Endothelial cell of hepatic sinusoid (primary cell): ENCODE data around the gene ASH1L.
"Not testable (repeated sequence)": the region's sequence is repeated elsewhere in the genome, so short reads cannot be mapped to it uniquely, and the experiment has no call there.

Source experiments
- in situ Hi-C: cut with HindIII; loops from 2 replicates; pipeline ENCODE4 v1.10.0; 2017; ENCODE audit warnings: low sequenced_read_pairs

The ASH1L gene

GRCh38 chr1:155318082-155318481 lies 244.5 kb downstream of the ASH1L start:
- in situ Hi-C loops = loop anchor here (10.0 kb wide), 1 partner anchor 337 kb away; no protein-coding TSS in a partner anchor

DNA sequence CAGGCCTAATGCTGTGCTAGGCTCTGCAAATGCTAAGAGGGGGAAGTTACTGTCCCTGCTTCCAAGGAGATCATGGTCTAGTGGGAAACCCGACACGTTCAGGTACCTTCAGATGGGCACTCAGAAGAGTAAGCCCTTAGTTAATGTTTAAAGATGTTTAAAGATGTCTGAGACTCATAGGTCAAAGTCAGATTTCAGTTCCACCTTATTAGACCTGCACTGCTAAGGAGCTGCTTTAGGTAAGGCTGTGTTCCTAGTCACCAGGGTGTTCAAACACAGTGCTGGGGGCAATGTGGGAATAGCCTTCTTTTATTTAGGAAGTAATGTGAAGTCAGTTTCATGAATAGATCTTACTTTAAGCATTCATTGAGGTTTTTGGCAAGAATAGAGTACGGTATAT lies 245.7 kb downstream of the ASH1L start:
- in situ Hi-C loops = loop anchor here (10.0 kb wide), 1 partner anchor 338 kb away; no protein-coding TSS in a partner anchor

GRCh38 chr1:155313261-155313660 lies 249.3 kb downstream of the ASH1L start:
- in situ Hi-C loops = loop anchor here (10.0 kb wide), 1 partner anchor 342 kb away; no protein-coding TSS in a partner anchor

GRCh38 chr1:155309423-155310021 lies 253.1 kb downstream of the ASH1L start:
- in situ Hi-C loops = loop anchor here (10.0 kb wide), 1 partner anchor 345 kb away; no protein-coding TSS in a partner anchor

DNA sequence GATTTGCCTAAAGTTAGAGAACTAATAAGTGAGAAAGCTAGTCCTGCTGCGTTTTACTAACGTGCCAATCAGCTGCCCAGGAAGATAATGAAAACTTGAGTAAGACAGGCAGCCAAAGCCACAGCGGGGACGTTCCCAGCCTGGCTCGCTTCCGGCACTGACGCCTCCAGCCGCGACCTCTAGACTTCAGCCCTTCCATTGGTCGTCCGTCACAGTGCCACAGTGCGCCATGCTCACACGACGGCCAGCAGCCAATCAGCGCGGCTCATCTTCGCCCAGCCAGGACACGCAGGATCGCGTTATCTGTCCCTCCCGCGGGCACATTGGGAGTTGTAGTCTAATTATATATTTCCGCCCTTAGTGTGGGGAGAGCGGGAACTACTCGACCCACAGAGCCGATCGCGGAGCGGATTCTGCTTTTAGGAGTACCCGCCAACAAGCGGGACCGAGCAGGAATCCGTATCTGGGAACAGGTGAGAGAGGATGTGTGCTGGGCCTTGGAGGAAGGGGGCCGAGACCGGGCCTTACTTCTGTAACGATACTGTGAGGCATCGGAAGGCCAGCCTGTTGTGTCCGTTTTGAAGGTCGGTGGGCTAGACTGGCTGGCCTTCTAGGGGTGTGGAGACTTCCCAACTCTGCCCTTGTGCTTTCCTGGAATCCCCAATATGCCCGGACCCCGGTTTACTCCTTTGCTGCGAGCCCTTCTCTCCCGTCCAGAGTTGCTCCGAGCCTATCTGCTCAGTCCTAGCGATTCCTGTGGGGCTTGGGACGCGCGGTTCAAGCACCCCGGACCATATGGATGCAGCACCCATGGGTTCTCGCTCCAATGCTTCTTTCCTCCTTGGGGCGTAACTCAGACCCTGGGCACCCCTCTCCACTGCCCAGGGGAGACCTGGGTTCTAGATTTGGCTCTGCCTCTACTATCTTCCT lies 253.8 kb downstream of the ASH1L start, which contains the start of gene FDPS:
FDPS (plus strand) TSS at position 374 of the 930 bp plus-strand sequence. CDS start 924 bp downstream, outside the sequence.
- in situ Hi-C loops = no loop called here

DNA sequence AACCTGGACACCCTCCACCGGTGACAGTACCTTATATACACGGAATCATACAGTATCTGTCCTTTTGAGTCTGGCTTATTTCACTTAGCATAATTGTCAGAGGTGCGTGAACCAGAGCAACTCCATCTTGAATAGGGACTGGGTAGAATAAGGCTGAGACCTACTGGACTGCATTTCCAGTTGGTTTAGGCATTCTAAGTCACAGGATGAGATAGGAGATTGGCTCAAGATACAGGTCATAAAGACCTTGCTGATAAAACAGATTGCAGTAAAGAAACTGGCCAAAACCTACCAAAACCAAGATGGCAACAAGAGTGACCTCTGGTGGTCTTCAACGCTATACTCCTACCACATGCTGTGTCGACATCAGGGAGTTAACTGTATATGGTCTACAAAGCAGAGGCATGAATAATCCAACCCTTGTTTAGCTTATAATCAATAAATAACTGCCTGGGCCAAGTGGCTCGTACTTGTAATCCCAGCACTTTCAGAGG lies 255.3 kb downstream of the ASH1L start:
- in situ Hi-C loops = no loop called here

- in situ Hi-C loops = no loop called here
Observed at GRCh38 chr1:155305881-155306391, 256.7 kb downstream of the ASH1L start.

DNA sequence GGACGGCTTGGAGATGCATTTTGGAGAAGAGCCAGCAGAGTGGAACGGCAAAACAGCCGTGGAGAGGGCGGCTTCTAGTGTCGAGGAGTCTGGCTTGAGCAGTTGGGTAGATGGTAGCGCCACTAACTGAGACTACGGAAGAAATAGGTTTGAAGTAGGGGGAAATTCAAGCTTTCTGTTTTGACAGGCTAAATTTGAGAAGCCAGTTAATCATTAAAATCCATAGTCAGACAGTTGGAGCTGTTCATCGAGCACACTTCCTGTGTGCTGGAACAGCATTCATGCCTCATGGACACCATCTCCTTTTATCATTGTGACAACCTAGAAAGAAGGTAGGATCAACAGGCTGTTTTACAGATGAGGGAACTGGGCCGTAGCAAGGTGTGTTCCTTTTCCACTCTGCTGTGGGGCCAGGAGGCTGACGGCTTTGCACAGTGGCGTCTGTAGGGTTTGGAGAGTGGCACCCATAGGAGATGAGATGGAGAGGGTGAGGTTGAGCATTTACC lies 258.0 kb downstream of the ASH1L start:
- in situ Hi-C loops = no loop called here

GRCh38 chr1:155301342-155301841 lies 261.2 kb downstream of the ASH1L start, which contains the start of gene PKLR:
TSS of gene PKLR (minus strand) at chr1:155301438. CDS start at chr1:155301395, 43 bp downstream.
- in situ Hi-C loops = no loop called here

DNA sequence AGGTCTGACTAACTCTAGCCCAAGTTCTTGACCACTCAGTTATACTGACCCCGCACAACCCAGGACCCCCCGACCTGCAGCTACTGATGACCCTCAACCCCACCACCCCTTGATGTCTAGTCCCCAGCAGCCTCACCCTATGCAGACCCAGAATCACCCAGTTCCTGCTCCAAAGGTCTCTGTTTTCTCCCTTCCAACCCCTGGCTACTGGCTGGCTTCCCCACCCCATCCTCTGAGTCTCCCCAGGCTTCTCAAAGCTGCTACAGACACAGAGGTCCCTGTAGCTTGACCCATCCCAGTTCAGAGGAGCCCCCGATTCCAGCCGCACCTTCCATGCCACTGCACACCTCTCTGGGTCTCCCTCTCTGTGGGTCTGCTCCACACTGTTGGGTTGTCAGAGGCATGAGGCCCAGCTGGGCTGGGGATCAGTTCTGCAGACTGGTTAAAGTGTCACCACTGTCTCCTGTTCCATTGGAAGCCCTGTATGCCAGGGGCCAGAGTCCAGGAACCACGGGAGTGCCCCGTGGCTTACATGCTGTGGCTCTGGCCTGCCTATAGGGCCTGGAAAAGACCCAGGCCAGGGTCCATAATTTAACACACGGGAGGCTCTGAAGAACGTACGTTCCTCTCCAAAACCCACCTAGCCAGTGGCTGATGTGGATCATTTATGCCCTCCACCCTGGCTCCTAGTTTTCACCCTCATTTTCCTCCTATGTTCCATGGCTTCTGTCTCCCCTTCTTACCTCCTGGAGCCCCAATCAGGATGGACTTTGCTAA lies 261.9 kb downstream of the ASH1L start:
- in situ Hi-C loops = no loop called here

- in situ Hi-C loops = no loop called here
Observed at GRCh38 chr1:155300024-155300423, 262.6 kb downstream of the ASH1L start.

GRCh38 chr1:155297384-155297783 lies 265.2 kb downstream of the ASH1L start:
- in situ Hi-C loops = no loop called here

DNA sequence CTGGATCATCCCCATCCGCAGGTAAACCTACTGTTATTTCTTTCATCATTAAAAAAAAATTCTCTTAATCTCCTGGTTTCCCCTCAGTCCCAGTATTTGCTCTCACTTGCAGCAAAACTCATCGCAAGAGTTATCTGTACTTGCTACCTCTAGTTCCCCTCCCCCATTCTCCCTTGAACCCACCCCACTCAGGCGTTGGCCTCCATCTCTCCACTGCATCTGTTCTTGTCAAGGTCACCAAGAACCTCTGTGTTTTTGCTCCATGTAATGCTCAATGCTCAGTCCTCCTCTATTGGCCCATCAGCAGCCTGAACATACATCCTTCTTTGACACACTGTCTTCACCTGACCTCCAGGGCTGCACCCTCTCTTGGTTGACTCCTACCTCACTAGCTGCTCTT lies 265.9 kb downstream of the ASH1L start:
- in situ Hi-C loops = no loop called here

- in situ Hi-C loops = no loop called here
Observed at GRCh38 chr1:155295942-155296267, 266.7 kb downstream of the ASH1L start.

DNA sequence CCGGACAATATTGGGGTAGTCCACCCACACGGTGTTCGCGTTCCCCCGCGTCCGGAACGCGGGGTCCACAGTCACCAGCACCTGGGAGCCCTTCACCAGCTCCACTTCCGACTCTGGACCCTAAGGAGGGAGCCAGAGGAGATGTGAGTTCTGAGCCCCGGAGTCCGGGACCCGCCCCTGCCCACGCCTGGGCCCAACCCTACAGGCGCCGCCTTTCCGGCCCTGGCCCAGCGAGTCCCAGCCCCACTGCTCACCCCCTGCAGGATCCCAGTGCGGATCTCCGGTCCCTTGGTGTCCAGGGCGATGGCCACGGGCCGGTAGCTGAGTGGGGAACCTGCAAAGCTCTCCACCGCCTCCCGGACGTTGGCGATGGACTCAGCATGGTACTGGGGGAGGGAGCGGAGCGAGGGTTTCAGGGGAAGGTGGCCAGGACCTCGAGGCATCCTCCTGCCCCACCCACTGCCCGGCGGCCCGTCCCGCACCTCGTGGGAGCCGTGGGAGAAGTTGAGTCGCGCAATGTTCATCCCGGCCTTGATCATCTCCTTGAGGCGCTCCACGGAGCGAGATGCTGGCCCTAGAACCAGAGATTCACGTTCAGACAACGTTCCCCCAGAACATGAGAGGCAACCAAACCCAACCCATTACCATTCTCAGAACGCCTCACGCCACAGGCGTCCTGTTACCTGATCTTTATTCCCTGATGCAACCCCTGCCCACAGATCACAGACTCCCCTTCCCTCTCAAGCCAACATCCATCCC lies 267.2 kb downstream of the ASH1L start:
- in situ Hi-C loops = no loop called here

DNA sequence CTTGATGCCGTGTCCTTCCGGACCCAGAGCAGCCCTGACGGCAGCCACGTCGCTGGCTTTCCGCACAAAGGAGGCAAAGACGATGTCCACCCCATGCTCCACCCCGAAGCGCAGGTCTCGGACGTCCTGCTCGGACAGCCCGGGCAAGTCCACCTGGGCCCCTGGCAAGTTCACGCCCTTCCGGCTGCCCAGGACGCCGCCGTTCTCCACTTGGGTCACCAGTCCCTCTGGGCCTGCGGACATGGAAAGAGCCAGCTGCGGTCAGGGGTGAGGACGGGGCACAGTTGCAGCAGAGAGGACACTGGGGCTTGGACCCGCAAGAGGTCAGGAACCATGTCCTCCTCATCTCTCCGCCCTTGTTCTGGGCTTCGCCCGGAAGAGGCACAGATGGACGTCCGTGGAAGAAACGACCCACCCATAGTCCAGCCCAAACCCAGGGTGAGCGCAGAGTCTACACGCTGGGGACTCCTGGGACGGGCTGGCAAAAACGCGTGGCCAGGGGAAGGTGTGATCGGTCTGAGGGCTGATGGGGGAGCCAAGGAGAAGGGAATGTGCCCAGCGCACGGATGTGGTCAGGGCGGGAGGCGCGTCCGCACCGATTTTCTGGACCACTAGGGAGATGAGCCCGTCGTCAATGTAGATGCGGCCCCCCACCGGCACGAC lies 268.0 kb downstream of the ASH1L start:
- in situ Hi-C loops = no loop called here

- in situ Hi-C loops = no loop called here
Observed at GRCh38 chr1:155293086-155293749, 269.4 kb downstream of the ASH1L start.

DNA sequence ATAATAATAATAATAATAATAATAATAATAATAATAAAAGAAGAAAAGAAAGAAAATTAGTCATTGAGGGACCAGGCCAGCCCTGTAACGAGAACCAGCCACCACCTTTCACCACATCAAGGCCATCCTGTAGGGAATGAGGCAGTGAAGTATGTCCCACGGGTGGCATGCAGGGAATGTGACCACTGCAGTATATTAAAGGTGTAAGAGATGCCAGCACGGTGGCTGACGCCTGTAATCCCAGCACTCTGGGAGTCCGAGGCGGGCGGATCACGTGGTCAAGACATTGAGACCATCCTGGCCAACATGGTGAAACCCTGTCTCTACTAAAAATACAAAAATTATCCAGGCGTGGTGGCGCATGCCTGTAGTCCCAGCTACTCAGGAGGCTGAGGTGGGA lies 271.6 kb downstream of the ASH1L start:
- in situ Hi-C loops = not testable (repeated sequence)
